ENCODE measurements around the gene CENATAC.
A peak's percentile ranks its signal among the peaks of the same experiment; 100 is the strongest.

The CENATAC gene

DNA sequence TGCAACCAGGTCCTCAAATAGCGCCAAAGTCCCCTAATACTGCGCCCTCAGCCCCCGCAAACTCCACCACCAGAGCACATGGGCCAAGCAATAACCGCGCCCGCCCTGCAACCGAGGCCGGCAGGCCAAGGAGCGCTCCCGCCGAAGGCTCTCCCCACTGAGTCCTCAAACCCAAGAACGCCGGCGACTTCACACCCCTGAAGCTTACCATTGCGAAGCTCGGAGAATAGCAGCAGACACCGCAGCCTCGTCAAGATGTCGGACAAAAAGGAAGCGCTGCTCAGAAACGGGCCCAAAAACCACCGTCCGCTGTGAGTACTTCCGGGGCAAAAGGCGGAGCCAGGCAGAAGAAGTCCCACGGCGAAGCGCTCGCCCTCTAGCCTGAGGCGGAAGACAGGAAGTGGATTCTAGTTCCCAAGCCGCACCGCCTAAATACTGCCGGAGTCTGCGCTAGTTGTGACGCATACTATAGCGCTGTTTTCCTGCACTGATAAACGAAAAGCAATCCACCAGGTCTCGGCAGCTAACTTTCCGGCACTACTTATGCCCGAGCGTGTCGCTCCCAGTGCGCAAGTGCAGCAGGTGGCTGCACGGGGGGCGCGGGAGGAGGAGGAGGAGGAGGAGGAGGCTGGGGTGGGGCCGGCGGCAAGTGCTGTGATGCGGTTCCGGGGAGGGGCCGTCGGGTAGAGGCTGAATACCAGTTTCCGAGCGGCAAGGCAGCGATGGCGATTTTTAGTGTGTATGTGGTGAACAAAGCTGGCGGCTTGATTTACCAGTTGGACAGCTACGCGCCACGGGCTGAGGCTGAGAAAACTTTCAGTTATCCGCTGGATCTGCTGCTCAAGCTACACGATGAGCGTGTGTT, 20.4 kb downstream of the CENATAC start, which contains the start of the genes RPS25 and TRAPPC4:
TSS of gene RPS25 (minus strand) at position 270 of the 865 bp plus-strand sequence. CDS start at position 211, 59 bp downstream.
TSS of gene TRAPPC4 (plus strand) at position 693 of the 865 bp plus-strand sequence. CDS start at position 723, 30 bp downstream.
- H3K27ac ChIP-seq (replicated peaks), result peak within 1 kb of the TSS; percentile 94
- no peaks in the 10 kb centered on the region for H3K27me3 ChIP-seq (ENCODE audit: insufficient read depth, poor library complexity, severe bottlenecking)
- DNase-seq (ENCODE audit: low read depth in 1 of 2, low spot score in 1 of 2), result peak; percentile 97 to 98
- peak within 1 kb of the TSS; percentile 98 for H3K4me3 ChIP-seq (replicated peaks; ENCODE audit: insufficient read depth, low read length)
- TF ChIP-seq GABPA (IDR thresholded peaks at IDR 0.05; ENCODE audit: low read depth) (peak; percentile 99), SPI1 (IDR thresholded peaks at IDR 0.05; ENCODE audit: borderline replicate concordance, low read depth) (peak; percentile 91), POLR2AphosphoS5 (IDR thresholded peaks at IDR 0.05; ENCODE audit: low read depth) (peak; percentile 89)
- TF ChIP-seq, protein P1, sequence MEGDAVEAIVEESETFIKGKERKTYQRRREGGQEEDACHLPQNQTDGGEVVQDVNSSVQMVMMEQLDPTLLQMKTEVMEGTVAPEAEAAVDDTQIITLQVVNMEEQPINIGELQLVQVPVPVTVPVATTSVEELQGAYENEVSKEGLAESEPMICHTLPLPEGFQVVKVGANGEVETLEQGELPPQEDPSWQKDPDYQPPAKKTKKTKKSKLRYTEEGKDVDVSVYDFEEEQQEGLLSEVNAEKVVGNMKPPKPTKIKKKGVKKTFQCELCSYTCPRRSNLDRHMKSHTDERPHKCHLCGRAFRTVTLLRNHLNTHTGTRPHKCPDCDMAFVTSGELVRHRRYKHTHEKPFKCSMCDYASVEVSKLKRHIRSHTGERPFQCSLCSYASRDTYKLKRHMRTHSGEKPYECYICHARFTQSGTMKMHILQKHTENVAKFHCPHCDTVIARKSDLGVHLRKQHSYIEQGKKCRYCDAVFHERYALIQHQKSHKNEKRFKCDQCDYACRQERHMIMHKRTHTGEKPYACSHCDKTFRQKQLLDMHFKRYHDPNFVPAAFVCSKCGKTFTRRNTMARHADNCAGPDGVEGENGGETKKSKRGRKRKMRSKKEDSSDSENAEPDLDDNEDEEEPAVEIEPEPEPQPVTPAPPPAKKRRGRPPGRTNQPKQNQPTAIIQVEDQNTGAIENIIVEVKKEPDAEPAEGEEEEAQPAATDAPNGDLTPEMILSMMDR (IDR thresholded peaks at IDR 0.05; ENCODE audit: insufficient read depth, low read length), result no peak
- TF ChIP-seq, protein P2, sequence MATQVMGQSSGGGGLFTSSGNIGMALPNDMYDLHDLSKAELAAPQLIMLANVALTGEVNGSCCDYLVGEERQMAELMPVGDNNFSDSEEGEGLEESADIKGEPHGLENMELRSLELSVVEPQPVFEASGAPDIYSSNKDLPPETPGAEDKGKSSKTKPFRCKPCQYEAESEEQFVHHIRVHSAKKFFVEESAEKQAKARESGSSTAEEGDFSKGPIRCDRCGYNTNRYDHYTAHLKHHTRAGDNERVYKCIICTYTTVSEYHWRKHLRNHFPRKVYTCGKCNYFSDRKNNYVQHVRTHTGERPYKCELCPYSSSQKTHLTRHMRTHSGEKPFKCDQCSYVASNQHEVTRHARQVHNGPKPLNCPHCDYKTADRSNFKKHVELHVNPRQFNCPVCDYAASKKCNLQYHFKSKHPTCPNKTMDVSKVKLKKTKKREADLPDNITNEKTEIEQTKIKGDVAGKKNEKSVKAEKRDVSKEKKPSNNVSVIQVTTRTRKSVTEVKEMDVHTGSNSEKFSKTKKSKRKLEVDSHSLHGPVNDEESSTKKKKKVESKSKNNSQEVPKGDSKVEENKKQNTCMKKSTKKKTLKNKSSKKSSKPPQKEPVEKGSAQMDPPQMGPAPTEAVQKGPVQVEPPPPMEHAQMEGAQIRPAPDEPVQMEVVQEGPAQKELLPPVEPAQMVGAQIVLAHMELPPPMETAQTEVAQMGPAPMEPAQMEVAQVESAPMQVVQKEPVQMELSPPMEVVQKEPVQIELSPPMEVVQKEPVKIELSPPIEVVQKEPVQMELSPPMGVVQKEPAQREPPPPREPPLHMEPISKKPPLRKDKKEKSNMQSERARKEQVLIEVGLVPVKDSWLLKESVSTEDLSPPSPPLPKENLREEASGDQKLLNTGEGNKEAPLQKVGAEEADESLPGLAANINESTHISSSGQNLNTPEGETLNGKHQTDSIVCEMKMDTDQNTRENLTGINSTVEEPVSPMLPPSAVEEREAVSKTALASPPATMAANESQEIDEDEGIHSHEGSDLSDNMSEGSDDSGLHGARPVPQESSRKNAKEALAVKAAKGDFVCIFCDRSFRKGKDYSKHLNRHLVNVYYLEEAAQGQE (IDR thresholded peaks at IDR 0.05; ENCODE audit: insufficient replicate concordance, low read depth), result peak; percentile 69

GRCh38 chr11:119019996-119020395, 22.1 kb downstream of the CENATAC start:
- no peak overlapping the region; the same call in 1 of the 2 replicates for H3K27ac ChIP-seq (replicated peaks)
- H3K4me3 ChIP-seq (replicated peaks; ENCODE audit: insufficient read depth, low read length), result peak overlapping the region; percentile 98
- H3K27me3 ChIP-seq (ENCODE audit: insufficient read depth, poor library complexity, severe bottlenecking), result no peaks in the 10 kb centered on the region
- peak in 1 of 2 experiments; percentile 12 for DNase-seq (ENCODE audit: low read depth in 1 of 2, low spot score in 1 of 2)
- TF ChIP-seq SPI1 (IDR thresholded peaks at IDR 0.05; ENCODE audit: borderline replicate concordance, low read depth) (no peak), GABPA (IDR thresholded peaks at IDR 0.05; ENCODE audit: low read depth) (no peak), POLR2AphosphoS5 (IDR thresholded peaks at IDR 0.05; ENCODE audit: low read depth) (no peak)
- TF ChIP-seq, protein P1 (IDR thresholded peaks at IDR 0.05; ENCODE audit: insufficient read depth, low read length), result no peak
- TF ChIP-seq, protein P2 (IDR thresholded peaks at IDR 0.05; ENCODE audit: insufficient replicate concordance, low read depth), result no peak

DNA sequence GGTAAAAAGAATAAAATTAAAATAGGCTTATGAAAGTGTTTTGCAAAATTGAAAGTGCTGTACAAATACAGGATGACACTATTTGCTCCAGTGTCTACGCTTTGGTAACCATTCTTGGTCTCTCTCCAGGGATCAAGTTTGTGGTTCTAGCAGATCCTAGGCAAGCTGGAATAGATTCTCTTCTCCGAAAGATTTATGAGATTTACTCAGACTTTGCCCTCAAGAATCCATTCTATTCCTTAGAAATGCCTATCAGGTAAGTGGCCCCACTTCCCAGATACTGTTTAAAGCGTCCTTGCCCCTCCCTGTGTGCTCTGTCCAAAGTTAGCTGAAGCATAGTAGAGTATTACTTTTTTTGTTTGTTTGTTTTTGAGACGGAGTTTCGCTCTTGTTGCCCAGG, 23.7 kb downstream of the CENATAC start:
- no peak for DNase-seq (ENCODE audit: low read depth in 1 of 2, low spot score in 1 of 2)
- H3K4me3 ChIP-seq (replicated peaks; ENCODE audit: insufficient read depth, low read length), result no peak overlapping the region
- no peak for TF ChIP-seq POLR2AphosphoS5 (IDR thresholded peaks at IDR 0.05; ENCODE audit: low read depth)
- TF ChIP-seq, protein P1 (IDR thresholded peaks at IDR 0.05; ENCODE audit: insufficient read depth, low read length), result no peak
- no peak overlapping the region for H3K27ac ChIP-seq (replicated peaks)
- H3K27me3 ChIP-seq (ENCODE audit: insufficient read depth, poor library complexity, severe bottlenecking), result no peaks in the 10 kb centered on the region
